Peyer's patch (tissue), 4 donors: ENCODE results near the gene GPD1L.

Experiments
- CTCF ChIP-seq, 6 experiments: fragments of 450-650 bp in 4 of 6; fragments of 200-600 bp in 2 of 6; sonication (generic) in 1 of 6; IDR thresholded peaks; one replicate each; pipeline ENCODE4 v1.5.1; 2017 to 2019; ENCODE audit warnings: antibody characterized with exemption in 6 of 6, mild to moderate bottlenecking in 3 of 6, moderate library complexity in 1 of 6
- POLR2A ChIP-seq, 2 donors: fragments of 450-650 bp; IDR thresholded peaks; one replicate each; pipeline ENCODE4 v1.5.1; 2017; ENCODE audit warnings: antibody characterized with exemption in 2 of 2, mild to moderate bottlenecking in 2 of 2, moderate library complexity in 2 of 2

GRCh38 chr3:32155117-32155516 is 48.7 kb downstream of the GPD1L start:
- no peak for TF ChIP-seq CTCF (IDR thresholded peaks at IDR 0.05)
- TF ChIP-seq POLR2A (IDR thresholded peaks at IDR 0.05), result no peak
